Mucosa of rectum (tissue), 2 donors: ENCODE measurements around the gene ISX.

Source experiments
- H3K27ac ChIP-seq, 2 donors: one replicate each; pipeline ENCODE4 v1.7.0; 2013; ENCODE audit warnings: inconsistent platforms in 2 of 2, low read depth in 2 of 2, low read length in 2 of 2
- H3K27me3 ChIP-seq, 2 donors: one replicate each; pipeline ENCODE4 v1.7.0; 2013; ENCODE audit warnings: low read length in 2 of 2; ENCODE audit not compliant: control insufficient read depth in 2 of 2, insufficient read depth in 2 of 2
- H3K36me3 ChIP-seq, 2 donors: one replicate each; pipeline ENCODE4 v1.7.0; 2013; ENCODE audit warnings: low read length in 2 of 2; ENCODE audit not compliant: control insufficient read depth in 2 of 2, insufficient read depth in 2 of 2
- H3K4me1 ChIP-seq, 2 donors: one replicate each; pipeline ENCODE4 v1.7.0; 2013; ENCODE audit warnings: low read length in 2 of 2, mild to moderate bottlenecking in 1 of 2; ENCODE audit not compliant: control insufficient read depth in 2 of 2, insufficient read depth in 2 of 2
- H3K4me3 ChIP-seq, 2 donors: one replicate each; pipeline ENCODE4 v1.7.0; 2013; ENCODE audit warnings: low read length in 2 of 2
- H3K9ac ChIP-seq, 2 donors: one replicate each; pipeline ENCODE4 v1.7.0; 2013; ENCODE audit warnings: low read length in 2 of 2, low read depth in 1 of 2, mild to moderate bottlenecking in 1 of 2
- H3K9me3 ChIP-seq, 2 donors: one replicate each; pipeline ENCODE4 v1.7.0; 2013; ENCODE audit warnings: low read length in 2 of 2; ENCODE audit not compliant: control insufficient read depth in 2 of 2
- donor health status: healthy.
- donor health status: Normal muscosa, but diverticular disease.

Gene ISX

GRCh38 chr22:35116817-35117216 lies 50.9 kb downstream of the ISX start:
- H3K9ac ChIP-seq: peak overlapping the region; percentile 47
- peaks cover 31% of the 10 kb centered on the region in 2 donors for H3K4me1 ChIP-seq
- H3K36me3 ChIP-seq: no peaks in the 10 kb centered on the region
- H3K4me3 ChIP-seq: peak overlapping the region; percentile 10 to 41
- H3K27ac ChIP-seq: peak overlapping the region; percentile 65 to 75
- H3K27me3 ChIP-seq: no peaks in the 10 kb centered on the region
- no peaks in the 10 kb centered on the region for H3K9me3 ChIP-seq

DNA sequence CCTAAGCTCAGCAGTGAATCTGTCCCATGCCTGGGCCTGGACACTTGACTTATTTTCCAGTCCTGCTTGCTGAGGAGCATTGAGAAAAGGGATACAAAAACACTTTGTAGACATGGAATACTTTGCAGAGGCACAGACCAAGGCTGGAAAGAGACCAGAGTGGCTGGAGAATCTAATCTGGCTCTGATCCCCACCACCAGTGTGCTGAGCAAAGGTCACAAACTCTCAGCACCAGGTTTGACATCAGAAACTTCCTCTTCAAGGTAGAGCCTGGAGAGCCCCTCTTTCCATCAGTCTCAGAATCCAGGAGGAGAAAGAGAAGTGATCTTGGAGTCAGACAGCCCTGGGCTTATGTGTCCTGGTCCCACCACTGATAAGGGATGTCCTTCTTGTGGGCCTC lies 53.5 kb downstream of the ISX start:
- peaks cover 31% of the 10 kb centered on the region in 2 donors for H3K4me1 ChIP-seq
- H3K27ac ChIP-seq: no peak overlapping the region
- H3K27me3 ChIP-seq: no peaks in the 10 kb centered on the region
- H3K9ac ChIP-seq: no peak overlapping the region
- H3K36me3 ChIP-seq: no peaks in the 10 kb centered on the region
- H3K4me3 ChIP-seq: no peak overlapping the region
- H3K9me3 ChIP-seq: no peaks in the 10 kb centered on the region

DNA sequence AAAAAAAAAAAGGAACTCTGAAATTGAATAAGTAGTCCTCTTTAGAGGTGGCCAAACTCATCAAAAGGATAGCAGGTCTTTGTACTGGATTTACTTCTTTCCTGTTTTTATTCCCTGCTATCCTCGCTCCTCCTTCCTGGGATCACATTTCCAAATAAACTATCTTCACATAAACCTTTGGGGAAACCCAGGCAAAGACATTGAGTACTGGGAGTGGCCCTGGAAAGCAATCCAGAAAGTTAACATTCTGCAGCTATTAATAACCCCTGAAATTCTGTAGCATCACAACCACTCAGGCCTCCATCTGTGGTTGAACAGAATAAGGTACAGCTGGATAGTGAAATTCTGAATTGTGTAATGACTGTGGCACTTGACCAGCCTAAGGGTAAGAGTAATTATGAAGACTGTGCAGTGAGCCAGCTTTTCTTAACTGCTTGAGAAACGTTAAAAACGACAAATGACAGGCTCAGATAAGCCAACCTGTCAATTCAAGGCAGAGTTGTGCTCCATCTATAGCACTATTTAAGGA lies 58.8 kb downstream of the ISX start:
- H3K4me1 ChIP-seq: peaks cover 1 to 2% of the 10 kb centered on the region in 2 donors
- no peak overlapping the region for H3K4me3 ChIP-seq
- H3K9ac ChIP-seq: no peak overlapping the region
- H3K9me3 ChIP-seq: no peaks in the 10 kb centered on the region
- no peak overlapping the region for H3K27ac ChIP-seq
- no peaks in the 10 kb centered on the region for H3K27me3 ChIP-seq
- no peaks in the 10 kb centered on the region for H3K36me3 ChIP-seq

DNA sequence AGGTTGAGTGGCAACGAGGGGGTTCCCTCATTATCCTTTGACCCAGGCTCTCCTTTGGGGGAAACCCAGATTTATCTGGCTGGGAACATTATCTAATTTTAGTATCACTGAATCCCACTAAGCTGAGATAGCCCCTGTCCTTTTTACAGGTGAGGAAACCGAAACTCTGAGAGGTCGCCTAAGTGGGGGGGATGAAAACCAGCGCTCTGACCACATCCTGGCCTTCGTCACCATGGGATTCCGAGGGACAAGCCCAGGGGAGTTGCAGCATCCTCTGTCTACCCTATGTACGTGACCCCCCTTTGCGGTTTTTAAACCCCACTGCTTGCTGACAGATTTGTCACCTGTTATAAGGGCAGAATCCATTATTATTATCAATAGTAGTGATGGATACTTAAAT lies 61.0 kb downstream of the ISX start:
- Histone ChIP-seq H3K36me3 (no peaks in the 10 kb centered on the region), H3K4me1 (peaks cover 0 to 7% of the 10 kb centered on the region in 2 donors), H3K27me3 (no peaks in the 10 kb centered on the region), H3K9me3 (no peaks in the 10 kb centered on the region), H3K4me3 (no peak overlapping the region), H3K27ac (no peak overlapping the region), H3K9ac (no peak overlapping the region)

GRCh38 chr22:35128637-35129036 lies 62.7 kb downstream of the ISX start:
- H3K4me3 ChIP-seq: no peak overlapping the region
- H3K4me1 ChIP-seq: peaks cover 6 to 16% of the 10 kb centered on the region in 2 donors
- no peaks in the 10 kb centered on the region for H3K9me3 ChIP-seq
- H3K27ac ChIP-seq: no peak overlapping the region
- H3K36me3 ChIP-seq: no peaks in the 10 kb centered on the region
- H3K9ac ChIP-seq: no peak overlapping the region
- H3K27me3 ChIP-seq: peaks cover 0 to 7% of the 10 kb centered on the region in 2 donors

DNA sequence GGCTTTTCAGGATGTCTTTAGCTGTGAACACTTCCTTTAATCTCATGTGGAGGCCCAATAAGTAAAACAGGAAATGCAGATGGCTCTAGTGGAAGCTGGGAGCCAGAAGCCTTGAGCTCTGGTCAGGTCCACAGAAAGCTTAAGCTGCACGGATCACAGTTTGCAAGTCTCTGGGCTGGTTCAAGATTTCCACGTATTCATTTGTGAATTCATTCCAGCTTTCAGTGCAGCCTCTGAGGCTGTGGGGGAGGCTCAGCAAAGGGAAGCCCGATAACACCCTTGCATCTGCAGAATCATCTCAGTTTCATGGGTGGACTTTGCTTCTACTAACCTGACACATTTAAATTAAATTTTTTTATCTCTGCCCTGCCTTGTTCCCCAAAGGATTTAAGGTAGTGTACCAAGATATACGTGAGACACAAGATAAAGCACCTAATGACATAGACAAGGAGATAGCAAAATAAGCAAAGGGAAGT lies 65.6 kb downstream of the ISX start:
- Histone ChIP-seq H3K9me3 (no peaks in the 10 kb centered on the region), H3K4me3 (no peak overlapping the region), H3K27ac (no peak overlapping the region), H3K4me1 (peaks cover 20 to 37% of the 10 kb centered on the region in 2 donors), H3K9ac (no peak overlapping the region), H3K36me3 (no peaks in the 10 kb centered on the region), H3K27me3 (peaks cover 0 to 10% of the 10 kb centered on the region in 2 donors)

GRCh38 chr22:35132568-35132967 lies 66.6 kb downstream of the ISX start:
- H3K27me3 ChIP-seq: peaks cover 0 to 10% of the 10 kb centered on the region in 2 donors
- no peak overlapping the region for H3K9ac ChIP-seq
- H3K27ac ChIP-seq: no peak overlapping the region
- H3K9me3 ChIP-seq: no peaks in the 10 kb centered on the region
- peaks cover 20 to 37% of the 10 kb centered on the region in 2 donors for H3K4me1 ChIP-seq
- no peak overlapping the region for H3K4me3 ChIP-seq
- H3K36me3 ChIP-seq: no peaks in the 10 kb centered on the region

DNA sequence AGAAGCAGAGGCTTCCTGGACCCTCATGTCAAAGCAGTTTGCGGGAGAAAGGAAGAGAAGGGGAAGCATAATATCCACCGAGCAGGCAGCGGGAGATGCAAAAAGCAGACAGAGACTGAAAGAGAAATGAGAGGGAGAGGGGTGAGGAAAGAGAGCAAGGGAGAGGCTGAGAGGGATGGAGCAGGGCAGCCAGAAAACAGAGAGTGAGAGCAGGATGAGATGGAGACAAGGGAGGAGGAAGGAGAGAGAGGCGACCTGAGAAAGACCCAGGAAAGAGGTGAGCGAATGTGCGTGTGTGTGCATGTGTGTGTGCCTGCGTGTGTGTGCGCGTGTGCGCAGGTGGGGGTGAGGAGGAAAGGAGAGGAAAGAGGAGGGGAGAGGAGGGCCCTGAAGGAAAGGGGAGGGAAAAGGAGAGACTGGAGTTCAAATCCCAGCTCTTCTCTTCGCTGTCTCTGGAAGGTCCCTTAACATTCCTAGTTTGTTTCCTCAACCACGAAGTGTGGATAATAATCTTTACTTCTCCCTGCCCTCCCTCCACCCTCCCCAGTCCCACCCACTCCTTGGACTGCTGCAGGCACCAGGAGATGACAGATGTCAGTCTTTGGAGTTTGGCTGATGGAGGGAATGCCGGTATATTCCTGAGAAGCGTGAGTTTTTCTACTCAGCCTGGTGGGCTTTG lies 67.9 kb downstream of the ISX start:
- Histone ChIP-seq H3K9me3 (no peaks in the 10 kb centered on the region), H3K4me3 (peak overlapping the region; percentile 51 to 56), H3K27ac (peak overlapping the region; percentile 78 to 82), H3K36me3 (no peaks in the 10 kb centered on the region), H3K4me1 (peaks cover 20 to 37% of the 10 kb centered on the region in 2 donors), H3K27me3 (peaks cover 0 to 10% of the 10 kb centered on the region in 2 donors), H3K9ac (peak overlapping the region; percentile 20 to 49)

DNA sequence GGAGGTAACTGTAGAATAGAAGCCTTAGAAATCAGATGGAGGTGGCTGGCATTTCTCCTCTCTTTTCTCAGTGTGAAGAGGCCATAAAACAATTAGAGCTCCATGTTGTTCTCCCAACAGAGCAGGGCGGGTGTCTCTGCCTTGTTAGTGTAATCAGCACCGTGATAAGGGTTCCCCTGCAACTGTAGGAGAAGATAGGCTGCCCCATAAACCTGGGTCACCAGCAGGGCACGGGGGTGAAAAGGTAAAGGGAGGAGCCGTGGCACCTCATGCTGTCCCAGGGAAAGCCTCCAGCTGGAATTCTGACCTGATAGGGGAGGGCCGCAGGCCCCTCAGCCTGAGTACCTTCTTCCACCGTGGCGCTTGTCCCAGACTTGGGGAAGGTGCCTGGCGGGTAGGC lies 68.7 kb downstream of the ISX start:
- peak overlapping the region; percentile 20 to 49 for H3K9ac ChIP-seq
- peaks cover 0 to 10% of the 10 kb centered on the region in 2 donors for H3K27me3 ChIP-seq
- H3K4me1 ChIP-seq: peaks cover 20 to 37% of the 10 kb centered on the region in 2 donors
- no peaks in the 10 kb centered on the region for H3K36me3 ChIP-seq
- peak overlapping the region; percentile 51 to 56 for H3K4me3 ChIP-seq
- H3K9me3 ChIP-seq: no peaks in the 10 kb centered on the region
- H3K27ac ChIP-seq: peak overlapping the region; percentile 78 to 82

DNA sequence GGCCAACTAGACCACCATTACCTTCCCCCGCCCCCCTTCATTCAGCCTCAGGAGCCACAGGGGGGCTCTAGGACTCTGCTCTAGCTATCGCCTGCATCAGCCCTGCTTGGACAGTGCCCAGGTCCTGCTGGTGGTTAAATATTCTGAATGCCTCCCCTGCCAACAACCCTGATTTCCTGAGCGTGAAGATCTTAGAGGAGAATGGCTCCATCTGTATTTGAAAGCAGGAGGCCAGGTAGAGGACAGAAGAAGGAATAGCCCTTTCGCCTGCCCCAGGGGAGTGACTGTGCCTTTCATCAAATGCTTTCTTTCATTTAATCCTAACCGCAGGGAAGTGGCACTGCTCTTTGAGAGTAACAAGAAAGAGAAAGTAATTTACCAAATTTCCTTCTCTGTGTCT lies 69.2 kb downstream of the ISX start:
- Histone ChIP-seq H3K27ac (peak overlapping the region; percentile 78 to 82), H3K36me3 (no peaks in the 10 kb centered on the region), H3K9ac (peak overlapping the region in 1 of 2 donors; percentile 49), H3K4me3 (peak overlapping the region; percentile 38 to 42), H3K27me3 (peaks cover 0 to 10% of the 10 kb centered on the region in 2 donors), H3K9me3 (no peaks in the 10 kb centered on the region), H3K4me1 (peaks cover 20 to 37% of the 10 kb centered on the region in 2 donors)
